GM13976 (cell line): Measurements from ENCODE around the gene CD2.
A peak's percentile ranks its signal among the peaks of the same experiment; 100 is the strongest.

Experiments used
- DNase-seq: peaks from one replicate; pipeline ENCODE4 v3.0.0; 2012; ENCODE audit warnings: low spot score
- in situ Hi-C: fragments of 300-500 bp; cut with MboI; formaldehyde crosslinking; loops from one replicate; pipeline ENCODE4 v1.12.0; 2022; ENCODE audit warnings: low sequenced_read_pairs, mixed read lengths, inconsistent platforms; ENCODE audit not compliant: unreplicated experiment
- TF ChIP-seq, protein P1 (sequence below): IDR thresholded peaks from 2 replicates; pipeline ENCODE4 v1.5.1; 2012; ENCODE audit warnings: borderline replicate concordance, mild to moderate bottlenecking; ENCODE audit not compliant: insufficient read depth; ENCODE audit errors: extremely low read depth, missing control alignments, control extremely low read depth

The CD2 gene

GRCh38 chr1:116767782-116768382 lies 13.7 kb downstream of the CD2 start:
- TF ChIP-seq, protein P1, sequence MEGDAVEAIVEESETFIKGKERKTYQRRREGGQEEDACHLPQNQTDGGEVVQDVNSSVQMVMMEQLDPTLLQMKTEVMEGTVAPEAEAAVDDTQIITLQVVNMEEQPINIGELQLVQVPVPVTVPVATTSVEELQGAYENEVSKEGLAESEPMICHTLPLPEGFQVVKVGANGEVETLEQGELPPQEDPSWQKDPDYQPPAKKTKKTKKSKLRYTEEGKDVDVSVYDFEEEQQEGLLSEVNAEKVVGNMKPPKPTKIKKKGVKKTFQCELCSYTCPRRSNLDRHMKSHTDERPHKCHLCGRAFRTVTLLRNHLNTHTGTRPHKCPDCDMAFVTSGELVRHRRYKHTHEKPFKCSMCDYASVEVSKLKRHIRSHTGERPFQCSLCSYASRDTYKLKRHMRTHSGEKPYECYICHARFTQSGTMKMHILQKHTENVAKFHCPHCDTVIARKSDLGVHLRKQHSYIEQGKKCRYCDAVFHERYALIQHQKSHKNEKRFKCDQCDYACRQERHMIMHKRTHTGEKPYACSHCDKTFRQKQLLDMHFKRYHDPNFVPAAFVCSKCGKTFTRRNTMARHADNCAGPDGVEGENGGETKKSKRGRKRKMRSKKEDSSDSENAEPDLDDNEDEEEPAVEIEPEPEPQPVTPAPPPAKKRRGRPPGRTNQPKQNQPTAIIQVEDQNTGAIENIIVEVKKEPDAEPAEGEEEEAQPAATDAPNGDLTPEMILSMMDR, result no peak

GRCh38 chr1:116768416-116769103 lies 14.3 kb downstream of the CD2 start:
- in situ Hi-C loops, result no loop called here
- TF ChIP-seq, protein P1, result no peak
- no peak for DNase-seq

More at GRCh38 chr1:116767782-116768382, 13.7 kb downstream of the CD2 start:
- in situ Hi-C loops, result no loop called here
- DNase-seq, result no peak

GRCh38 chr1:116769104-116769452 lies 14.8 kb downstream of the CD2 start:
- TF ChIP-seq, protein P1, result no peak
- in situ Hi-C loops, result no loop called here
- DNase-seq, result no peak

GRCh38 chr1:116769561-116769977 lies 15.3 kb downstream of the CD2 start:
- TF ChIP-seq, protein P1, result no peak
- peak; percentile 51 for DNase-seq
- in situ Hi-C loops, result no loop called here

DNA sequence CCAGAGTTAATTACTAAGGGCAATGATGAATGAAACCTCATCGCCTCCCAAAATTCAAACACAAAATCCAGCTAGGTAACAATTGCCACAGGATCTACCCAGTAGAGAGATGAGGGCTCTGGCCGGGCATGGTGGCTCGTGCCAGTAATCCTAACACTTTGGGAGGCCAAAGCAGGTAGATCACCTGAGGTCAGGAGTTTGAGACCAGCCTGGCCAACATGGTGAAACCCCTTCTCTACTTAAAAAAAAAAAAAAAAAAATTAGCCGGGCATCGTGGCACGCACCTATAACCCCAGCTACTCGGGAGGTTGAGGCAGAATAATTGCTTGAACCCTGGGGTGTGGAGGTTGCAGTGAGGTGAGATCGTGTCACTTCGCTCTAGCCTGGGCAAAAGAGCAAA lies 15.8 kb downstream of the CD2 start:
- DNase-seq, result no peak
- in situ Hi-C loops, result no loop called here
- TF ChIP-seq, protein P1, result no peak

DNA sequence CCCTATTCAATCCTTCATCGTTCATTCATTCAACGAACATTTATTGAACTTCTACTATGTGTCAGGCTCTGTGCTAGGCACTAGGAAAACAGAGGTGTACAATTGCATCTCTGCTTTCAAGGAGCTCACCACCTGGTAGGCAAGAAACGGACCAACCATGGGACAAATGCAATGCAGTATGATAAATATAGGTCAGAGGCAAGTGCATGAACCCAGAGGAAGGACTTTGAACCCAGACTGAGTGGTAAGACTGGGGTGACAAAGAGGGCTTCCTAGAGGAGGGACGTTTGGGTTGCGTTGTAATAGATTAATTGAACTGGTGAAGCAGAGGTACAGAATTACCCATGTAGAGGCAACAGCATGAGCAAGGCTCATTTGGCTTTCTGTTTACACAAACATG lies 16.4 kb downstream of the CD2 start:
- DNase-seq, result no peak
- TF ChIP-seq, protein P1, result no peak
- in situ Hi-C loops, result no loop called here
